HepG2 (cell line): ENCODE data around the gene CALN1. TPM values are rescaled to one million over a fixed set of nuclear protein-coding genes. Genes with fewer than 3 reads are reported as not detected.

Experiments
- ATAC-seq: fragments of 200-7000 bp; cut with Tn5 transposase; 3 replicates; pipeline ENCODE4 v1.9.1; 2020; ENCODE audit warnings: mild to moderate bottlenecking, moderate library complexity
- BruUV-seq: library from RNA; stranded (reverse); fragments of 400-500 nt; replicated peaks from 2 replicates; lab custom pipeline; 2021; lab: Mats Ljungman, UMichigan
- CTCF ChIA-PET: fragments of 300-600 bp; formaldehyde crosslinking; extraction: SDS; loops from one replicate; lab custom pipeline; 2021; ENCODE audit warnings: low total read pairs, inconsistent platforms, low intra/inter-chr PET ratio; lab: Yijun Ruan, JAX
- POLR2A ChIA-PET: fragments of 350-600 bp; sonication (Branson Sonifier 250); formaldehyde crosslinking; loops from one replicate; lab custom pipeline; 2020; ENCODE audit warnings: antibody characterized with exemption, inconsistent platforms; lab: Yijun Ruan, JAX
- DNase-seq: peaks from one replicate; pipeline ENCODE4 v3.0.0-alpha.2; 2015; ENCODE audit warnings: low spot score
- FAIRE-seq: peaks from 3 replicates; lab custom pipeline; 2011; peaks lifted over from hg19 to GRCh38; lab: Jason Lieb, UNC
- H2AFZ ChIP-seq: one replicate; pipeline ENCODE4 v1.6.1; 2011; ENCODE audit warnings: low read length, inconsistent platforms
- H3K27ac ChIP-seq: fragments of 300-600 bp; 3 replicates; pipeline ENCODE4 v1.8.0; 2011; ENCODE audit warnings: mixed run types, mild to moderate bottlenecking, mixed read lengths, low read length, inconsistent platforms; ENCODE audit not compliant: insufficient read depth; ENCODE audit errors: extremely low read length
- H3K27me3 ChIP-seq, 2 experiments: fragments of 200-600 bp in 1 of 2; 2 replicates in 1 of 2; 3 replicates in 1 of 2; pipeline versions ENCODE4 v1.6.0 to v1.8.0; 2011; ENCODE audit warnings: low read length in 2 of 2, mild to moderate bottlenecking in 2 of 2, moderate library complexity in 2 of 2, inconsistent platforms in 1 of 2; ENCODE audit not compliant: insufficient read depth in 2 of 2, control insufficient read depth in 1 of 2
- H3K36me3 ChIP-seq, 2 experiments: fragments of 200-600 bp in 1 of 2; replicated peaks in 1 of 2; 2 replicates in 1 of 2; 3 replicates in 1 of 2; pipeline versions ENCODE4 v1.5.1 to v1.8.0; 2011; ENCODE audit warnings: low read length in 2 of 2, inconsistent platforms in 1 of 2; ENCODE audit not compliant: insufficient read depth in 2 of 2, control insufficient read depth in 1 of 2
- H3K4me1 ChIP-seq: 2 replicates; pipeline ENCODE4 v1.5.1; 2012; ENCODE audit warnings: low read length, inconsistent platforms; ENCODE audit not compliant: insufficient read depth
- H3K4me2 ChIP-seq: 2 replicates; pipeline ENCODE4 v1.6.0; 2011; ENCODE audit warnings: low read depth, low read length, inconsistent platforms
- H3K4me3 ChIP-seq, 3 experiments: fragments of 200-600 bp in 1 of 3; sonication (generic), shearing (Covaris generic) in 1 of 3; replicated peaks in 1 of 3; 2 replicates each; pipeline ENCODE4 v1.5.1; 2011 to 2016; ENCODE audit warnings: low read length in 3 of 3, inconsistent platforms in 2 of 3, low read depth in 2 of 3, mild to moderate bottlenecking in 2 of 3, control low read depth in 1 of 3, mixed read lengths in 1 of 3; ENCODE audit not compliant: insufficient read depth in 1 of 3
- H3K79me2 ChIP-seq: one replicate; pipeline ENCODE4 v1.6.1; 2011; ENCODE audit warnings: low read length, inconsistent platforms; ENCODE audit not compliant: insufficient read depth
- H3K9ac ChIP-seq: 2 replicates; pipeline ENCODE4 v1.6.0; 2011; ENCODE audit warnings: mild to moderate bottlenecking, low read depth, low read length, inconsistent platforms; ENCODE audit not compliant: insufficient read depth
- H3K9me3 ChIP-seq: 2 replicates; pipeline ENCODE4 v1.5.1; 2012; ENCODE audit warnings: mild to moderate bottlenecking, low read length
- H4K20me1 ChIP-seq: 2 replicates; pipeline ENCODE4 v1.6.0; 2011; ENCODE audit warnings: inconsistent platforms, mild to moderate bottlenecking, low read length, moderate library complexity; ENCODE audit not compliant: insufficient read depth
- AGO2 ChIP-seq: fragments of 200-400 bp; formaldehyde crosslinking; optimal IDR thresholded peaks from 2 replicates; pipeline ENCODE3; 2017; ENCODE audit warnings: mild to moderate bottlenecking, low read depth, low read length, moderate library complexity
- BRD4 ChIP-seq: sonication (generic); formaldehyde crosslinking; IDR thresholded peaks from 2 replicates; pipeline ENCODE4 v1.4.0; 2020; ENCODE audit warnings: missing genetic modification reagents
- CTCF ChIP-seq: sonication (generic); formaldehyde crosslinking; IDR thresholded peaks from 2 replicates; pipeline ENCODE4 v1.5.0; 2020; ENCODE audit warnings: mild to moderate bottlenecking, missing genetic modification reagents, moderate library complexity
- KLF13 ChIP-seq: sonication (generic); formaldehyde crosslinking; IDR thresholded peaks from 2 replicates; pipeline ENCODE4 v1.4.0; 2020; ENCODE audit warnings: mild to moderate bottlenecking, missing genetic modification reagents
- MAFK ChIP-seq, 2 experiments: IDR thresholded peaks in 1 of 2; conservative IDR thresholded peaks in 1 of 2; 2 replicates each; pipeline ENCODE4 v1.6.1; 2011; ENCODE audit warnings: improper control_type of control experiment in 2 of 2, low read length in 2 of 2
- MIER2 ChIP-seq: IDR thresholded peaks from 2 replicates; pipeline ENCODE4 v1.6.1; 2016; ENCODE audit warnings: missing biosample characterization, missing genetic modification reagents
- TEAD3 ChIP-seq: optimal IDR thresholded peaks from 2 replicates; pipeline ENCODE3; 2016; ENCODE audit warnings: borderline replicate concordance
- ZNF263 ChIP-seq: sonication (generic); formaldehyde crosslinking; IDR thresholded peaks from 2 replicates; pipeline ENCODE4 v1.4.0; 2020; ENCODE audit warnings: missing genetic modification reagents
- WGBS: methylation state at CpG from one replicate; pipeline ENCODE4 v1.1.6; 2017; ENCODE audit warnings: low lambda C conversion rate; 5-methylcytosine and 5-hydroxymethylcytosine counted together
- in situ Hi-C: cut with HindIII; loops from 2 replicates; pipeline ENCODE4 v1.10.0; 2017; ENCODE audit warnings: low pct_unique_long_range_greater_than_20kb; ENCODE audit not compliant: extremely low pct_ligation_motif_present
- intact Hi-C: fragments of 100-400 bp; cut with micrococcal nuclease; formaldehyde crosslinking; loops from one replicate; pipeline ENCODE4 v1.10.0; 2022; ENCODE audit not compliant: unreplicated experiment
- polyA plus RNA-seq, 8 experiments: library from polyadenylated mRNA; depleted of rRNA in 3 of 8; stranded (reverse) in 7 of 8; unstranded in 1 of 8; fragments of >200 nt; fragmentation: Illumina TruSeq in 4 of 8; extraction: Trizol in 4 of 8; gene quantifications; 2 replicates each; pipeline versions ENCODE4 v1.2.1 to v1.2.3, GENCODE V29; 2011 to 2016; ENCODE audit warnings: low read depth in 4 of 8, missing spikeins in 1 of 8, mixed read lengths in 1 of 8; ENCODE audit not compliant: insufficient read depth in 1 of 8
- total RNA-seq, 5 experiments: library from RNA; depleted of rRNA; stranded (reverse); fragments of >200 nt; fragmentation: Illumina TruSeq; extraction: Trizol; gene quantifications; 2 replicates each; pipeline ENCODE4 v1.2.3, GENCODE V29; 2016; ENCODE audit warnings: low read depth in 1 of 5
- TF ChIP-seq, protein P1 (sequence below): sonication (generic); formaldehyde crosslinking; IDR thresholded peaks from one replicate; pipeline ENCODE4 v1.5.1; 2020; ENCODE audit warnings: mild to moderate bottlenecking, missing genetic modification reagents; ENCODE audit errors: not compliant biosample characterization
- TF ChIP-seq, protein P2 (sequence below): sonication (generic); formaldehyde crosslinking; IDR thresholded peaks from 2 replicates; pipeline ENCODE4 v1.4.0; 2020; ENCODE audit warnings: mild to moderate bottlenecking, missing genetic modification reagents

CALN1 gene
- total and polyA plus RNA-seq, 2 of the 13 experiments (the other 11 are each of a cell fraction or from before 2014, with no cell fraction given): not detected

DNA sequence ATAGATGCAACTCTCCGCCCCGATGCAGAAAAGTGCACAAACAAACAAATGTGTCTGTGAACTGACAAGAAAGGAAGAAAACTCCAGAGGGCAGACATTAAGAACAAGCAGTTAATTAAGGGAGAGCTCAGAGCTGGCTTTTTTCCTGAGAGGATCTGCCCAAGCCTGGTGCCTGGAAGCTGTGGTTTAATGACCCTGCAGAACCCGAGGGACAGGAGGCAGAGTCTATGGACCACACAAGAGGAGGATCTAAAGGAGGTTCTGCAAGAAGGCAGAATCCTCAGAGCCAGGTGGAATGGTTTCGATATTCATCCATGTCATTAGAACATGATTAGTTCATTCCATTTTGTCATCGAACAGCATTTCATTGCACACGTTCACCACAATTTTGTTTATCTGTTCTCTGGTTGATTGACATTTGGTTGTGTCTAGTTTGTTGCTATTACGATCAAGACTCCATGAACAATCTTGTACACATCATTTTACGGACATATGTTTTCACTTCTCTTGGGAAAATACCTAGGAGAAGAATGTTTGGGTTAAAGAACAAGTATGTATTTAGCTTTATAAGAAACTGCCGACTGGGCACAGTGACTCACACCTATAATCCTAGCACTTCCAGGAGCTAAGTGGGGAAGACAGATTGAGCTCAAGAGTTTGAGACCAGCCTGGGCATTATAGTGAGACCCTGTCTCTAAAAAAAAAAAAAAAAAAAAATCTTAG lies 560.2 kb downstream of the CALN1 start (continued):
- TF ChIP-seq, protein P1, sequence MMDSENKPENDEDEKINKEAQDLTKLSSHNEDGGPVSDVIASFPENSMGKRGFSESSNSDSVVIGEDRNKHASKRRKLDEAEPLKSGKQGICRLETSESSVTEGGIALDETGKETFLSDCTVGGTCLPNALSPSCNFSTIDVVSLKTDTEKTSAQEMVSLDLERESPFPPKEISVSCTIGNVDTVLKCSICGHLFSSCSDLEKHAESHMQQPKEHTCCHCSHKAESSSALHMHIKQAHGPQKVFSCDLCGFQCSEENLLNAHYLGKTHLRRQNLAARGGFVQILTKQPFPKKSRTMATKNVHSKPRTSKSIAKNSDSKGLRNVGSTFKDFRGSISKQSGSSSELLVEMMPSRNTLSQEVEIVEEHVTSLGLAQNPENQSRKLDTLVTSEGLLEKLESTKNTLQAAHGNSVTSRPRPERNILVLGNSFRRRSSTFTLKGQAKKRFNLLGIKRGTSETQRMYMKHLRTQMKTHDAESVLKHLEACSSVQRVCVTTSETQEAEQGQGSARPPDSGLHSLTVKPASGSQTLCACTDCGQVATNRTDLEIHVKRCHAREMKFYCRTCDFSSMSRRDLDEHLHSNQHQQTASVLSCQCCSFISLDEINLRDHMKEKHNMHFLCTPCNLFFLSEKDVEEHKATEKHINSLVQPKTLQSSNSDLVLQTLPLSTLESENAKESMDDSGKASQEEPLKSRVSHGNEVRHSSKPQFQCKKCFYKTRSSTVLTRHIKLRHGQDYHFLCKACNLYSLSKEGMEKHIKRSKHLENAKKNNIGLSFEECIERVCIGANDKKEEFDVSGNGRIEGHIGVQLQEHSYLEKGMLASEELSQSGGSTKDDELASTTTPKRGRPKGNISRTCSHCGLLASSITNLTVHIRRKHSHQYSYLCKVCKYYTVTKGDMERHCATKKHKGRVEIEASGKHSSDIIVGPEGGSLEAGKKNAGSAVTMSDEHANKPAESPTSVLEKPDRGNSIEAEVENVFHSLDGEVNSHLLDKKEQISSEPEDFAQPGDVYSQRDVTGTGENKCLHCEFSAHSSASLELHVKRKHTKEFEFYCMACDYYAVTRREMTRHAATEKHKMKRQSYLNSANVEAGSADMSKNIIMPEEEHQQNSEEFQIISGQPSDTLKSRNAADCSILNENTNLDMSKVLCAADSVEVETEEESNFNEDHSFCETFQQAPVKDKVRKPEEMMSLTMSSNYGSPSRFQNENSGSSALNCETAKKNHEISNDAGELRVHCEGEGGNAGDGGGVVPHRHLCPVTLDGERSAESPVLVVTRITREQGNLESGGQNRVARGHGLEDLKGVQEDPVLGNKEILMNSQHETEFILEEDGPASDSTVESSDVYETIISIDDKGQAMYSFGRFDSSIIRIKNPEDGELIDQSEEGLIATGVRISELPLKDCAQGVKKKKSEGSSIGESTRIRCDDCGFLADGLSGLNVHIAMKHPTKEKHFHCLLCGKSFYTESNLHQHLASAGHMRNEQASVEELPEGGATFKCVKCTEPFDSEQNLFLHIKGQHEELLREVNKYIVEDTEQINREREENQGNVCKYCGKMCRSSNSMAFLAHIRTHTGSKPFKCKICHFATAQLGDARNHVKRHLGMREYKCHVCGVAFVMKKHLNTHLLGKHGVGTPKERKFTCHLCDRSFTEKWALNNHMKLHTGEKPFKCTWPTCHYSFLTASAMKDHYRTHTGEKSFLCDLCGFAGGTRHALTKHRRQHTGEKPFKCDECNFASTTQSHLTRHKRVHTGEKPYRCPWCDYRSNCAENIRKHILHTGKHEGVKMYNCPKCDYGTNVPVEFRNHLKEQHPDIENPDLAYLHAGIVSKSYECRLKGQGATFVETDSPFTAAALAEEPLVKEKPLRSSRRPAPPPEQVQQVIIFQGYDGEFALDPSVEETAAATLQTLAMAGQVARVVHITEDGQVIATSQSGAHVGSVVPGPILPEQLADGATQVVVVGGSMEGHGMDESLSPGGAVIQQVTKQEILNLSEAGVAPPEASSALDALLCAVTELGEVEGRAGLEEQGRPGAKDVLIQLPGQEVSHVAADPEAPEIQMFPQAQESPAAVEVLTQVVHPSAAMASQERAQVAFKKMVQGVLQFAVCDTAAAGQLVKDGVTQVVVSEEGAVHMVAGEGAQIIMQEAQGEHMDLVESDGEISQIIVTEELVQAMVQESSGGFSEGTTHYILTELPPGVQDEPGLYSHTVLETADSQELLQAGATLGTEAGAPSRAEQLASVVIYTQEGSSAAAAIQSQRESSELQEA: no peak
- TF ChIP-seq MAFK (conservative IDR thresholded peaks at IDR 0.05 in 1 of 2, IDR thresholded peaks at IDR 0.05 in 1 of 2; ENCODE audit: low read length in 2 of 2) (peak; percentile 43 to 62), BRD4 (no peak)

DNA sequence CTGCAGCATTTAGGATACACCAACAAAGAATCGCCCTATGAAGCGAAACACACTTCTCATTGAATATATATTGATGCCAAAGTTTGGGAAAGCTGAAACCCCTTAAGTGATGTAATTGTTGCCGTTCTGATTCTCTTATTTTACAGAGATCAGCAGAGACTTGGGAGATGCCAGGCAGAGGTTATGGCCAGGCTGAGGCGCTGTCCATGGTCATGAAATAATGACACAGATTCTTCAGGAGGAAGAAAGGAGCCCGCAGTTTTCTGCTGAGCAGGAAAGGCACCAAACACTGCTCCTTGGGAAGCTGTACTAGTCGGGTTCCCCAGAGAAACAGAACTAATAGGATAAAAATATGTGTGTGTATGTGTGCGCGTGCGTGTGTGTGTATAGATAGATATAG lies 566.0 kb downstream of the CALN1 start:
- FAIRE-seq (no peak), DNase-seq (no peak), ATAC-seq (no peak)
- Histone ChIP-seq H3K4me1 (no peaks in the 10 kb centered on the region), H3K4me3 (no peak overlapping the region), H4K20me1 (no peaks in the 10 kb centered on the region), H3K36me3 (no peaks in the 10 kb centered on the region), H3K9ac (no peak overlapping the region), H3K79me2 (no peaks in the 10 kb centered on the region), H3K9me3 (no peaks in the 10 kb centered on the region), H3K4me2 (no peak overlapping the region), H2AFZ (no peak overlapping the region), H3K27ac (no peak overlapping the region), H3K27me3 (no peaks in the 10 kb centered on the region)
- POLR2A ChIA-PET: no interaction called here
- intact Hi-C loops (no loop called here), in situ Hi-C loops (no loop called here)
- 50% methylated on average over 9 of the region's 9 CpGs for WGBS
- CTCF ChIA-PET: no interaction called here
- BruUV-seq: no TSS peak
- TF ChIP-seq KLF13 (CRISPR knock-in tag) (no peak), CTCF (CRISPR knock-in tag) (no peak), ZNF263 (no peak), TEAD3 (CRISPR knock-in tag) (no peak), AGO2 (no peak), MIER2 (CRISPR knock-in tag) (peak; percentile 79; the same call in 1 of the 2 replicates)
- TF ChIP-seq, protein P2, sequence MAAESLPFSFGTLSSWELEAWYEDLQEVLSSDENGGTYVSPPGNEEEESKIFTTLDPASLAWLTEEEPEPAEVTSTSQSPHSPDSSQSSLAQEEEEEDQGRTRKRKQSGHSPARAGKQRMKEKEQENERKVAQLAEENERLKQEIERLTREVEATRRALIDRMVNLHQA: no peak
